Suppressor macrophage treated with lipopolysaccharide for 4 hours (primary cell): ENCODE results near the gene ME1.
"Not testable (repeated sequence)": the region's sequence is repeated elsewhere in the genome, so short reads cannot be mapped to it uniquely, and the experiment has no call there.

Experiments
- DNase-seq: peaks from one replicate; pipeline ENCODE4 v3.0.0-alpha.2; 2020

ME1 gene

GRCh38 chr6:83352424-83353061 lies 78.3 kb downstream of the ME1 start:
- DNase-seq, result no peak

GRCh38 chr6:83343121-83343520 lies 87.7 kb downstream of the ME1 start:
- no peak for DNase-seq

GRCh38 chr6:83341765-83342164 lies 89.1 kb downstream of the ME1 start:
- DNase-seq, result no peak

GRCh38 chr6:83333916-83334315 lies 96.9 kb downstream of the ME1 start:
- DNase-seq, result not testable (repeated sequence)

DNA sequence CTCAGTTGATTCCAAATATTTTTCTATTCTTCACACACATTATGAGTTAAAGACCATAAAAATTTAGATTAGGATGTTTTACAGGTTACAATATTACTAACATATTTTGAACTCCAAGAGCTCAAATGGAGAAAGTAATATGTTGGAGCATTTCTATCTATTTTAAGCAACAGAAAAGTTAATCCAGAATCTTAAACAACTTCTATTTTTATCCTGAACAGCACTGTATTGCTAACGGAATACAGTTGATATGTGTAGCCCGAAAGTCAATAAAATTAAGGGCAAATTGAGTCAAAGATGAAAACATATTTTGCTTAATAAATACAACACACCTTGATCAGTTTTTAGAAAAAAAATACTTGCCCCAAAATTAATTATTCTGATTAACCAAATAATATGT lies 97.4 kb downstream of the ME1 start:
- DNase-seq, result no peak

- DNase-seq, result no peak
These were observed 116.2 kb downstream of the ME1 start for GRCh38 chr6:83314693-83315092.

DNA sequence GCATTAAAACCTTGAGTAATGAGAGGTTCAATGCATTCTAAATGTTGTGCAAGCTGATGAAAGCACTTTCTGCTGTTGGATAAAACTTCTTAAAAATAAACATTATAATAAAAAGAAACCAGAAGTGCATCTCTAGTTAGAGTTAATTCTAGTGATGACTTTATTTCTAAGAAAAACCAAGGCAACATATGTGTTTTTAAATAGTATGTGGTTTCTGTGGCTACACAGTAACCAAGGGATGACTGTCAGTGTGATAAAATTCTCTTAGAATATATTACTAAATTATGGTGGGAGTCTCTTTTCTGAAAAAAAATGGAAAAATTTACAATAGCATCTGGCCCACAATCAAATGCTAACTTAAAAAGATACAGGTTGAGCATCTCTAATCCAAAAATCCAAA lies 117.0 kb downstream of the ME1 start:
- no peak for DNase-seq

- no peak for DNase-seq
These were observed 119.6 kb downstream of the ME1 start for GRCh38 chr6:83311231-83311630.

GRCh38 chr6:83310046-83310445 lies 120.8 kb downstream of the ME1 start:
- no peak for DNase-seq

- DNase-seq, result no peak
These were observed 121.5 kb downstream of the ME1 start for GRCh38 chr6:83309344-83309743.

- peak; percentile 6 for DNase-seq
These were observed 122.0 kb downstream of the ME1 start for GRCh38 chr6:83308833-83309232.

DNA sequence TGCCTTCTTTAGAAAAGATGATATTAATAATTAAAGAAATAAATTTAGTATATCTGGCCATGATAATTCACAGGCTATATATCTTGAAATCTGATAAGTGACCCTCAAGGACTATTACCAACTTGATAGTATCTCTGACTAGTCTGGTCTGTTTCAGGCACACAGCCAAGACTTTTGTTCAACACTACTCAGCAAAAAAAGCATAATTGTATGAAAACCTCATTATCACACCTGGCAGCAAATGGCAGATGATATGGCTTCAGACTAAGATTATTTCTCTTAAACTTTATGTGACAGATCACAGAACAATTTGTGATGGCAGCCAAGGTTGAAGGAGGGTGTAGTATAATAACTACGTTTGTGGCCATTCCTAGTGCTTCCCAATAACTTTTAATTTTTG lies 123.0 kb downstream of the ME1 start:
- no peak for DNase-seq

- DNase-seq, result no peak
These were observed 127.4 kb downstream of the ME1 start for GRCh38 chr6:83303426-83303825.

DNA sequence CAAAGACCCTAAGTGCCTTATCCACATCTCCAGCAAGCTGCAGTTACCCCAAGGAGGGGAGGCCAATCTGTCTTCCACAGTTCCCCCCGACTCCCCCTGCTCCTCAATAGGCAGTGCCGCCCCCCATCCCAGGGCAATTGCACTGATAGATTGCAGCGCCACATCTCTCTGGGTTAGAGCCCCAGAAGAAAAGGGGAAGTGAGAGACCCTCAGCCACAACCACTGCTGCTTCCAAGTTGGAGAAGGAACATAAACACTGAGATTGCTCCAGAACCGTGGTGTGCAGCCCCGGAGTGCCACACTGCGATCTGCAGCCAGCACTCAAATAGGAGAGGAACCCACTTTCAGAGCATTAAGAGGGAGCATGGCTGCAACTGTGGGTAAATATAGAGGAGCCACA lies 136.2 kb downstream of the ME1 start:
- DNase-seq, result no peak

DNA sequence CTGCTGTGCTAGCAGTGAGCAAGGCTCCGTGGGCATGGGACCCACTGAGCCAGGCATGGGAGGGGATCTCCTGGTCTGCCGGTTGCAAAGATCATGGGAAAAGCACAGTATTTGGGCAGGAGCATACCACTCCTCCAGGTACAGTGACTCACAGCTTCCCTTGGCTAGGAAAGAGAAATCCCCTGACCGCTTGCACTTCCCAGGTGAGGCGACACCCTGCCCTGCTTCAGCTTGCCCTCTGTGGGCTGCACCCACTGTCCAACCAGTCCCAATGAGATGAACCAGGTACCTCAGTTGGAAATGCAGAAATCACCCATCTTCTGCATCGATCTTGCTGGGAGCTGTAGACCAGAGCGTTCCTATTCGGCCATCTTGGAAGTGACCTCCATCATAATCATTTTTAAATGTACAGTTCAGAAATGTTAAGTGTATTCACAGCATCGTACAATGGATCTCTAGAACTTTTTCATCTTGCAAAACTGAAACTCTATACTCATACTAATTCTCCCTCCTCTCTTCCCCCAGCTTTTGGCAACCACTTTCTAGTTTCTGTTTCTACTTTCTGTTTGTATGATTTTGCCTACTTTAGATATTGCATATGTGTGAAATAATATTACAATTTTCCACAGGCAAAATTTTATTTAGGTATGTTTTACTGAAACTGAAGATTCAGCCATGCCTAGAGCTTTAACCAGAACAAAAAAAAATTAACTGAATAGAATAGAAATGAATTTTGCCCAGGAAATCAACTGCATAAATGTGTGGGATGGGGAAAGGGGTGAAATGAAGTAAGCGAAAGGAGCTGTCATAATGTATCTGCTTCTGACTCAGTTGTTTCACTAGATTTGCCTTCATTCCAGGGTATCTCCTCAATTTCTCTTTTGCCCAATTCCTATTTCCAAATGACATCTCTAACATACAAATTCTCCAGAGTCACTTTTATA lies 137.7 kb downstream of the ME1 start:
- DNase-seq, result peak; percentile 27

DNA sequence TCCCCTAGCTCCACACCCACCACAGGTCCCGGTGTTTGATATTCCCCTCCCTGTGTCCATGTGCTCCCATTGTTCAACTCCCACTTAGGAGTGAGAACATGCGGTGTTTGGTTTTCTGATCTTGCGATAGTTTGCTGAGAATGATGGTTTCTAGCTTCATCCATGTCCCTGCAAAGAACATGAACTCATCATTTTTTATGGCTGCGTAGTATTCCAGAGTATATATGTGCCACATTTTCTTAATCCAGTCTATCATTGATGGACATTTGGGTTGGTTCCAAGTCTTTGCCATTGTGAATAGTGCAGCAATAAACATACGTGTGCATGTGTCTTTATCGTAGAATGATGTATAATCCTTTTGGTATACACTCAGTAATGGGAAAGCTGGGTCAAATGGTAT lies 143.6 kb downstream of the ME1 start:
- not testable (repeated sequence) for DNase-seq

DNA sequence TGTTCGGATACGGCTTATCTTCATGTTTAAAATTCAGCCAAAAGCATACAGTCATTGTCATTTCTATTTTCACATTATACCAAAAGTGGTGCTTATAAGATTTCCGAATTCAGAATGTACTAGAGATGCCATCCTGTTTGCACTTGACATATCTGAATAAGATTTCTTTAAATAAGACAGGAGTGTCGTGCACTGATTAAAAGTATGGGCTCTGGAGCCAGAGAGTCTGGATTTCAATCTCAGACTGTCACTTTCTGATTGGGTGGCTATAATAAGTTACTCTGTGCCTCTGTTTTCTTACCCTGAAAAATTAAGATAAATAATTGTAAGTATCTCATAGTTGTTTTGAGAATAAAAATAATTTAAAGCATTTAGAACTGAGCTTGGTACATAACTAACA lies 144.9 kb downstream of the ME1 start:
- no peak for DNase-seq

DNA sequence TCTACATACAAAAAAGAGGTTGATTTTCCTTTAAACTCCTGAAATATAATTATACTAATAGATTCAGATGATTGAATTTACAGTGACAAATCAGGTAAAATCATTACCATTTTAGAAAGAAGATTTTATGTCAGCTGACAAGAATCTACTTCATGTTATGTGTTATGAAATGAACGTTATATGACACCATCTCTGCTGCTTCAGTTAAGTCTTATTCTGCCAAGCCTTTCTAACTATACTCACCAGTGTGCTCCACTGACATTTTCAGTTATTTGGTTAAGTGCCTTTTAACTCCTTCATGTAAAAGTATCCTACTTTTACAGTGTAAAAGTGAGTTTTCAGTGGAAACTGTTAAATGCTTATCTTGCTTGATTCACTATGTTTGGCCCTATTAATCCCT lies 157.3 kb downstream of the ME1 start:
- DNase-seq, result no peak

- DNase-seq, result peak; percentile 25
These were observed 159.7 kb downstream of the ME1 start for GRCh38 chr6:83270971-83271719.

DNA sequence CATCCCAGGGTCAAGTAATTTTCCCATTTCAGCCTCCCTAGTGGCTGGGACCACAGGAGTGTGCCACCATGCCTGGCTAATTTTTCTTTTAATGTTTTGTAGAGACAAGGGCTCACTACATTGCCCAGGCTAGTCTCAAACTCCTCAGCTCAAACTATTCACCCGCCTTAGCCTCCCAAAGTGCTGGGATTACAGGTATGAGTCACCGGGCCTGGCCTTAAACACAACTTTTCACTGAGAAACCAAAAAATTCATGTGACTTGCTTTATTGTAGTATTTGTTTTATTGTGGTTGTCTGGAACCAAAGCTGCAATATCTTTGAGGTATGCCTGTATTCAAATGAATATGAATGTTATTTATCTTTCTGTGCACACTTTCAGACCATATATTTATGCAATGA lies 165.5 kb downstream of the ME1 start:
- no peak for DNase-seq

DNA sequence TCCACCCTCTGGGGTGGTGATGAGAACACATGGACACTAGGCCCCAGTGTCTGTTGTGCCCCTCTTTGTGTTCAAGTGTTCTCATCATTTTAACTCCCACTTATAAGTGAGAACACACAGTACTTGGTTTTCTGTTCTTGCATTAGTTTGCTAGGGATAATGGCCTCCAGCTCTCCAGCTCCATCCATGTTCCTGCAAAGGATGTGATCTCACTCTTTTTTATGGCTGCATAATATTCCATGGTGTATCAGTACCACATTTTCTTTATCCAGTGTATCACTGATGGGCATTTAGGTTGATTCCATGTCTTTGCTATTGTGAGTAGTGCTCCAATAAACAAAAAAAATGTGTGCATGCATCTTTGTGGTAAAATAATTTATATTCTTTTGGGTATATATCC lies 170.3 kb downstream of the ME1 start:
- no peak for DNase-seq

- no peak for DNase-seq
These were observed 172.3 kb downstream of the ME1 start for GRCh38 chr6:83258517-83258916.

GRCh38 chr6:83257791-83258190 lies 173.1 kb downstream of the ME1 start:
- no peak for DNase-seq

DNA sequence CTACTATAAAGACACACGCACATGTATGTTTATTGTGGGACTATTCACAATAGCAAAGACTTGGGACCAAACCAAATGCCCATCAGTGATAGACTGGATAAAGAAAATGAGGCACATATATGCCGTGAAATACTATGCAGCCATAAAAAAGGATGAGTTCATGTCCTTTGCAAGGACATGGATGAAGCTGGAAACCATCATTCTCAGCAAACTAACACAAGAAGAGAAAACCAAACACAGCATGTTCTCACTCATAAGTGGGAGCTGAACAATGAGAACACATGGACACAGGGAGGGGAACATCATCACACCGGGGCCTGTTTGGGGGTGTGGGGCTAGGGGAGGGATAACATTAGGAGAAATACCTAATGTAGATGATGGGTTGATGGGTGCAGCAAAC lies 174.1 kb downstream of the ME1 start:
- not testable (repeated sequence) for DNase-seq
